Measurements from ENCODE around the gene OR10T2. TPM values are rescaled to one million over a fixed set of nuclear protein-coding genes. Genes with fewer than 3 reads are reported as not detected.

Gene OR10T2
- total and polyA plus RNA-seq, 10 of the 15 experiments (the other 5 are each of a cell fraction or from before 2014, with no cell fraction given): not detected

DNA sequence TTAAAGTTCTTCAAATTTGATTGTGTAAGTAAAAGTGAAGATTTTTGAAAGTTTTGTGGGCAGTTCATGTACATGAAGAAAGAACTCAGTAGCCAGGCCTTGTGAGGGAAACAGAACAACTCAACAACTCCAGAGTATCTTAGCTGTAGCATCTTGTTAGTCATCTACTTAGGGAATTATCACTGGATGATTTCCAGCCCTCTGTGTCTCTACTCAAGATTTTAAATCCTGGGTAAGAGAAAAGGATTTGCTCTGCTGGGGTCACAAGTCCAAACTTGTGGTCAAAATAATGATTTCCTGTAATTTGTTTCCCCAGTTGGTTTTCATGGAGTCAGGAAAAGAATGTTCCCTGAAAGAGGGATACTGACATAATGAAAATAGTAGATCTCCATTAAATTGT is 8.2 kb downstream of the OR10T2 start:
- POLR2A ChIA-PET: no interaction called here

More for the DNA sequence above, 8.2 kb downstream of the OR10T2 start:
- FAIRE-seq (no peak), ATAC-seq (no peak), DNase-seq (ENCODE audit: low read depth, low spot score) (no peak)
- BruUV-seq (replicated peaks): no TSS peak
- no peaks in the 10 kb centered on the region for H4K20me1 ChIP-seq (ENCODE audit: control insufficient read depth, insufficient read depth)
- H3K4me3 ChIP-seq: no peak overlapping the region
- CTCF ChIA-PET: no interaction called here
- no peaks in the 10 kb centered on the region for H3K4me1 ChIP-seq (ENCODE audit: control insufficient read depth, insufficient read depth, low read length)
- RAD21 ChIA-PET (ENCODE audit: unreplicated experiment): no interaction called here
- TF ChIP-seq GATAD2B (conservative IDR thresholded peaks at IDR 0.05; ENCODE audit: low read depth): no peak
- TF ChIP-seq, protein P1, sequence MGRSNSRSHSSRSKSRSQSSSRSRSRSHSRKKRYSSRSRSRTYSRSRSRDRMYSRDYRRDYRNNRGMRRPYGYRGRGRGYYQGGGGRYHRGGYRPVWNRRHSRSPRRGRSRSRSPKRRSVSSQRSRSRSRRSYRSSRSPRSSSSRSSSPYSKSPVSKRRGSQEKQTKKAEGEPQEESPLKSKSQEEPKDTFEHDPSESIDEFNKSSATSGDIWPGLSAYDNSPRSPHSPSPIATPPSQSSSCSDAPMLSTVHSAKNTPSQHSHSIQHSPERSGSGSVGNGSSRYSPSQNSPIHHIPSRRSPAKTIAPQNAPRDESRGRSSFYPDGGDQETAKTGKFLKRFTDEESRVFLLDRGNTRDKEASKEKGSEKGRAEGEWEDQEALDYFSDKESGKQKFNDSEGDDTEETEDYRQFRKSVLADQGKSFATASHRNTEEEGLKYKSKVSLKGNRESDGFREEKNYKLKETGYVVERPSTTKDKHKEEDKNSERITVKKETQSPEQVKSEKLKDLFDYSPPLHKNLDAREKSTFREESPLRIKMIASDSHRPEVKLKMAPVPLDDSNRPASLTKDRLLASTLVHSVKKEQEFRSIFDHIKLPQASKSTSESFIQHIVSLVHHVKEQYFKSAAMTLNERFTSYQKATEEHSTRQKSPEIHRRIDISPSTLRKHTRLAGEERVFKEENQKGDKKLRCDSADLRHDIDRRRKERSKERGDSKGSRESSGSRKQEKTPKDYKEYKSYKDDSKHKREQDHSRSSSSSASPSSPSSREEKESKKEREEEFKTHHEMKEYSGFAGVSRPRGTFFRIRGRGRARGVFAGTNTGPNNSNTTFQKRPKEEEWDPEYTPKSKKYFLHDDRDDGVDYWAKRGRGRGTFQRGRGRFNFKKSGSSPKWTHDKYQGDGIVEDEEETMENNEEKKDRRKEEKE (IDR thresholded peaks at IDR 0.05): no peak
- TF ChIP-seq MTA2 (IDR thresholded peaks at IDR 0.05; ENCODE audit: low read depth): no peak
- TF ChIP-seq, protein P2, sequence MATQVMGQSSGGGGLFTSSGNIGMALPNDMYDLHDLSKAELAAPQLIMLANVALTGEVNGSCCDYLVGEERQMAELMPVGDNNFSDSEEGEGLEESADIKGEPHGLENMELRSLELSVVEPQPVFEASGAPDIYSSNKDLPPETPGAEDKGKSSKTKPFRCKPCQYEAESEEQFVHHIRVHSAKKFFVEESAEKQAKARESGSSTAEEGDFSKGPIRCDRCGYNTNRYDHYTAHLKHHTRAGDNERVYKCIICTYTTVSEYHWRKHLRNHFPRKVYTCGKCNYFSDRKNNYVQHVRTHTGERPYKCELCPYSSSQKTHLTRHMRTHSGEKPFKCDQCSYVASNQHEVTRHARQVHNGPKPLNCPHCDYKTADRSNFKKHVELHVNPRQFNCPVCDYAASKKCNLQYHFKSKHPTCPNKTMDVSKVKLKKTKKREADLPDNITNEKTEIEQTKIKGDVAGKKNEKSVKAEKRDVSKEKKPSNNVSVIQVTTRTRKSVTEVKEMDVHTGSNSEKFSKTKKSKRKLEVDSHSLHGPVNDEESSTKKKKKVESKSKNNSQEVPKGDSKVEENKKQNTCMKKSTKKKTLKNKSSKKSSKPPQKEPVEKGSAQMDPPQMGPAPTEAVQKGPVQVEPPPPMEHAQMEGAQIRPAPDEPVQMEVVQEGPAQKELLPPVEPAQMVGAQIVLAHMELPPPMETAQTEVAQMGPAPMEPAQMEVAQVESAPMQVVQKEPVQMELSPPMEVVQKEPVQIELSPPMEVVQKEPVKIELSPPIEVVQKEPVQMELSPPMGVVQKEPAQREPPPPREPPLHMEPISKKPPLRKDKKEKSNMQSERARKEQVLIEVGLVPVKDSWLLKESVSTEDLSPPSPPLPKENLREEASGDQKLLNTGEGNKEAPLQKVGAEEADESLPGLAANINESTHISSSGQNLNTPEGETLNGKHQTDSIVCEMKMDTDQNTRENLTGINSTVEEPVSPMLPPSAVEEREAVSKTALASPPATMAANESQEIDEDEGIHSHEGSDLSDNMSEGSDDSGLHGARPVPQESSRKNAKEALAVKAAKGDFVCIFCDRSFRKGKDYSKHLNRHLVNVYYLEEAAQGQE (IDR thresholded peaks at IDR 0.05; ENCODE audit: low read depth, low read length): no peak
- TF ChIP-seq NFIC (IDR thresholded peaks at IDR 0.05; ENCODE audit: low read depth, low read length): no peak
- TF ChIP-seq SREBF2 (IDR thresholded peaks at IDR 0.05; ENCODE audit: low read length): no peak
- TF ChIP-seq, protein P3, sequence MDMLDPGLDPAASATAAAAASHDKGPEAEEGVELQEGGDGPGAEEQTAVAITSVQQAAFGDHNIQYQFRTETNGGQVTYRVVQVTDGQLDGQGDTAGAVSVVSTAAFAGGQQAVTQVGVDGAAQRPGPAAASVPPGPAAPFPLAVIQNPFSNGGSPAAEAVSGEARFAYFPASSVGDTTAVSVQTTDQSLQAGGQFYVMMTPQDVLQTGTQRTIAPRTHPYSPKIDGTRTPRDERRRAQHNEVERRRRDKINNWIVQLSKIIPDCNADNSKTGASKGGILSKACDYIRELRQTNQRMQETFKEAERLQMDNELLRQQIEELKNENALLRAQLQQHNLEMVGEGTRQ (IDR thresholded peaks at IDR 0.05; ENCODE audit: borderline replicate concordance, low read depth, low read length): no peak
- TF ChIP-seq EGR1 (IDR thresholded peaks at IDR 0.05; ENCODE audit: borderline replicate concordance in 1 of 2, low read depth in 2 of 2, low read length in 2 of 2): no peak
- no peak for TF ChIP-seq LARP7 (IDR thresholded peaks at IDR 0.05)
- TF ChIP-seq, protein P4, sequence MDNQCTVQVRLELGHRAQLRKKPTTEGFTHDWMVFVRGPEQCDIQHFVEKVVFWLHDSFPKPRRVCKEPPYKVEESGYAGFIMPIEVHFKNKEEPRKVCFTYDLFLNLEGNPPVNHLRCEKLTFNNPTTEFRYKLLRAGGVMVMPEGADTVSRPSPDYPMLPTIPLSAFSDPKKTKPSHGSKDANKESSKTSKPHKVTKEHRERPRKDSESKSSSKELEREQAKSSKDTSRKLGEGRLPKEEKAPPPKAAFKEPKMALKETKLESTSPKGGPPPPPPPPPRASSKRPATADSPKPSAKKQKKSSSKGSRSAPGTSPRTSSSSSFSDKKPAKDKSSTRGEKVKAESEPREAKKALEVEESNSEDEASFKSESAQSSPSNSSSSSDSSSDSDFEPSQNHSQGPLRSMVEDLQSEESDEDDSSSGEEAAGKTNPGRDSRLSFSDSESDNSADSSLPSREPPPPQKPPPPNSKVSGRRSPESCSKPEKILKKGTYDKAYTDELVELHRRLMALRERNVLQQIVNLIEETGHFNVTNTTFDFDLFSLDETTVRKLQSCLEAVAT (IDR thresholded peaks at IDR 0.05): no peak
- no peak for TF ChIP-seq CHD1 (IDR thresholded peaks at IDR 0.05; ENCODE audit: low read depth, low read length)
- H3K79me2 ChIP-seq (ENCODE audit: control insufficient read depth, insufficient read depth, low read length): no peaks in the 10 kb centered on the region
- intact Hi-C loops (cut with micrococcal nuclease; ENCODE audit: unreplicated experiment): no loop called here
- no peak overlapping the region for H3K27ac ChIP-seq (ENCODE audit: control insufficient read depth, insufficient read depth)
- no peaks in the 10 kb centered on the region for H3K36me3 ChIP-seq (ENCODE audit: control insufficient read depth in 2 of 2, insufficient read depth in 2 of 2, low read length in 1 of 2)
- H2AFZ ChIP-seq (ENCODE audit: control insufficient read depth, low read depth, low read length): no peak overlapping the region
- H3K27me3 ChIP-seq (replicated peaks in 1 of 2; ENCODE audit: control insufficient read depth in 2 of 2, insufficient read depth in 2 of 2, low read length in 1 of 2): no peaks in the 10 kb centered on the region
- no peaks in the 10 kb centered on the region for H3K9me3 ChIP-seq (replicated peaks; ENCODE audit: control insufficient read depth, insufficient read depth, low read length)
- no peak overlapping the region for H3K9ac ChIP-seq (ENCODE audit: control insufficient read depth, insufficient read depth, low read length)
- in situ Hi-C loops (cut with MboI): no loop called here
- H3K4me2 ChIP-seq (ENCODE audit: control insufficient read depth, insufficient read depth): no peak overlapping the region
- SMC1A ChIA-PET (ENCODE audit: uncharacterized antibody, unreplicated experiment): interaction anchor here (1.0 kb wide), 1 partner anchor 18 kb away, joined by 3 read pairs; no protein-coding TSS in a partner anchor

Data from GM12878 (cell line).